PC-9 (cell line): ENCODE results near the gene LIN7B. TPM values are rescaled to one million over a fixed set of nuclear protein-coding genes. Genes with fewer than 3 reads are reported as not detected.
"Not testable (repeated sequence)": the region's sequence is repeated elsewhere in the genome, so short reads cannot be mapped to it uniquely, and the experiment has no call there.

Experiments
- BruUV-seq: library from RNA; stranded (reverse); fragments of 400-500 nt; replicated peaks from 2 replicates; lab custom pipeline; 2021; lab: Mats Ljungman, UMichigan
- CTCF ChIA-PET: fragments of 300-600 bp; sonication (Branson Sonifier 250); formaldehyde crosslinking; loops from one replicate; lab custom pipeline; 2022; ENCODE audit warnings: antibody characterized with exemption; lab: Charles Lee
- POLR2A ChIA-PET: fragments of 300-600 bp; sonication (Branson Sonifier 250); formaldehyde crosslinking; loops from one replicate; lab custom pipeline; 2022; ENCODE audit warnings: antibody characterized with exemption; ENCODE audit not compliant: unreplicated experiment; lab: Charles Lee
- DNase-seq, 2 experiments: peaks; one replicate each; pipeline versions ENCODE4 v3.0.0 to v3.0.0-alpha.2; 2015 to 2022; ENCODE audit warnings: mixed read lengths in 1 of 2
- H2AFZ ChIP-seq: fragments of 200-600 bp; sonication (generic); 2 replicates; pipeline ENCODE4 v1.8.1; 2017; ENCODE audit warnings: antibody characterized with exemption
- H3F3A ChIP-seq: fragments of 200-600 bp; sonication (generic); 2 replicates; pipeline ENCODE4 v1.8.1; 2017; ENCODE audit warnings: antibody characterized with exemption, mild to moderate bottlenecking, low read depth; ENCODE audit not compliant: insufficient read depth
- H3K27ac ChIP-seq: fragments of 200-600 bp; sonication (generic); 2 replicates; pipeline ENCODE4 v1.6.1; 2016; ENCODE audit warnings: mixed run types
- H3K27me3 ChIP-seq: fragments of 200-600 bp; sonication (generic); 2 replicates; pipeline ENCODE4 v1.6.1; 2016; ENCODE audit warnings: low read depth, mixed run types; ENCODE audit not compliant: insufficient read depth
- H3K36me3 ChIP-seq: fragments of 200-600 bp; sonication (generic); 2 replicates; pipeline ENCODE4 v1.6.1; 2016; ENCODE audit warnings: low read depth, mixed run types
- H3K4me1 ChIP-seq: fragments of 200-600 bp; sonication (generic); replicated peaks from 2 replicates; pipeline ENCODE4 v1.6.1; 2016; ENCODE audit warnings: mixed run types; ENCODE audit not compliant: insufficient read depth
- H3K4me2 ChIP-seq: fragments of 200-600 bp; sonication (generic); 2 replicates; pipeline ENCODE4 v1.6.1; 2017; ENCODE audit warnings: mixed run types
- H3K4me3 ChIP-seq: fragments of 200-600 bp; sonication (generic); 2 replicates; pipeline ENCODE4 v1.6.1; 2016; ENCODE audit warnings: mixed run types
- H3K79me2 ChIP-seq: fragments of 200-600 bp; sonication (generic); 2 replicates; pipeline ENCODE4 v1.6.1; 2017; ENCODE audit warnings: low read depth, mixed run types
- H3K9me2 ChIP-seq: fragments of 200-600 bp; sonication (generic); 2 replicates; pipeline ENCODE4 v1.8.1; 2017; ENCODE audit warnings: mild to moderate bottlenecking; ENCODE audit not compliant: insufficient read depth
- H3K9me3 ChIP-seq: fragments of 200-600 bp; sonication (generic); 2 replicates; pipeline ENCODE4 v1.8.1; 2016; ENCODE audit warnings: low read depth; ENCODE audit not compliant: insufficient read depth
- H4K20me1 ChIP-seq: fragments of 200-600 bp; sonication (generic); 2 replicates; pipeline ENCODE4 v1.8.1; 2017; ENCODE audit not compliant: insufficient read depth
- CTCF ChIP-seq: fragments of 200-600 bp; sonication (generic); conservative IDR thresholded peaks from 2 replicates; pipeline ENCODE4 v1.6.1; 2017; ENCODE audit warnings: mixed run types, antibody characterized with exemption, mild to moderate bottlenecking, moderate library complexity
- EZH2 ChIP-seq: fragments of 200-600 bp; sonication (generic); IDR thresholded peaks from 2 replicates; pipeline ENCODE4 v1.8.0; 2017; ENCODE audit warnings: antibody characterized with exemption, low read depth
- intact Hi-C: fragments of 100-400 bp; cut with micrococcal nuclease; formaldehyde crosslinking; loops from one replicate; pipeline ENCODE4 v1.10.0; 2022; ENCODE audit not compliant: unreplicated experiment
- total RNA-seq: library from RNA; stranded (reverse); gene quantifications from 2 replicates; pipeline ENCODE4 v1.2.3, GENCODE V29; 2021

Gene LIN7B
- total RNA-seq, 1 experiment from 2014 or later: 7.0 TPM

- BruUV-seq: no TSS peak
- Histone ChIP-seq H3K36me3 (no peaks in the 10 kb centered on the region), H3K4me1 (peaks cover 18% of the 10 kb centered on the region), H3K9me2 (no peaks in the 10 kb centered on the region), H2AFZ (0 out of 2 replicates have a peak overlapping the region, but pooled peaks have one; percentile 20), H3K4me2 (peak overlapping the region; percentile 59), H3K4me3 (0 out of 2 replicates have a peak overlapping the region, but pooled peaks have one; percentile 27), H3K27ac (no peak overlapping the region), H3K9me3 (no peaks in the 10 kb centered on the region), H3F3A (peaks cover 21% of the 10 kb centered on the region; the same call in 1 of the 2 replicates), H3K79me2 (no peaks in the 10 kb centered on the region), H3K27me3 (peaks cover 7% of the 10 kb centered on the region), H4K20me1 (peaks cover 3% of the 10 kb centered on the region; the same call in 1 of the 2 replicates)
- ChIA-PET POLR2A (interaction anchor here (0.6 kb wide), 1 partner anchor 40 kb away, joined by 4 read pairs; no protein-coding TSS in a partner anchor), CTCF (interaction anchor here (0.6 to 1.4 kb wide), 3 partner anchors 97 to 266 kb away, joined by 4 to 6 read pairs (median 4); partner anchors contain the start of genes GYS1 and RUVBL2)
- intact Hi-C loops: no loop called here
- peak in 1 of 2 experiments; percentile 16 for DNase-seq
- TF ChIP-seq EZH2 (no peak), CTCF (no peak)
These were observed 11.0 kb downstream of the LIN7B start for GRCh38 chr19:49125025-49125731.

DNA sequence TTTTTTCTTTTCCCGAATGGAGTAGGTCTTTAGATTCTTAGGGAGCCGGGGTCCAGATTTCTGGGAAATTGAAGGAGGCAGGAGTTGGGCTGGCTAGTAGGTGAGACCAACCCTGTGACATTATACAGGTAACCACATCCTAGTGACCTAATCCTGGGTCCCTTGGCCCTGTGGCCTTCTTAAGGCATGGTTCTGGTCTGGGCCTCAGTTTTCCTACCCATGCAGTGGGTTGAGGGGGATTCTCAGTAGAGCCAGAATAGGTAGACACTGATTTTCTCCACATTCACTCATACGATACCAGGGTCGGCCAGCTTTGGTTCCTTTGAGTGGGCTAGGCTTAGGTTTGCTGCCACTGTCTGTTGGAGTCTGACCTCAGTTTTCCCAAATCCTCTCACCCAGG is 12.4 kb downstream of the LIN7B start:
- Histone ChIP-seq H3K9me3 (no peaks in the 10 kb centered on the region), H3K4me1 (peaks cover 18% of the 10 kb centered on the region), H3K79me2 (no peaks in the 10 kb centered on the region), H4K20me1 (peaks cover 3% of the 10 kb centered on the region; the same call in 1 of the 2 replicates), H3K4me2 (no peak overlapping the region), H3F3A (peaks cover 21% of the 10 kb centered on the region; the same call in 1 of the 2 replicates), H3K36me3 (no peaks in the 10 kb centered on the region), H3K27ac (no peak overlapping the region), H3K27me3 (no peaks in the 10 kb centered on the region), H2AFZ (no peak overlapping the region), H3K4me3 (no peak overlapping the region), H3K9me2 (no peaks in the 10 kb centered on the region)
- ChIA-PET POLR2A (no interaction called here), CTCF (no interaction called here)
- no TSS peak for BruUV-seq
- intact Hi-C loops: no loop called here
- no peak for DNase-seq
- TF ChIP-seq CTCF (no peak), EZH2 (no peak)

- BruUV-seq, DNase-seq, H3K79me2 ChIP-seq, H3K9me2 ChIP-seq, H3K27me3 ChIP-seq, intact Hi-C loops, H3K4me3 ChIP-seq, H3K27ac ChIP-seq, H2AFZ ChIP-seq, H3K36me3 ChIP-seq, H3K9me3 ChIP-seq, H4K20me1 ChIP-seq: not testable (repeated sequence)
- peak overlapping the region; percentile 62 for H3K4me2 ChIP-seq
- ChIA-PET CTCF (interaction anchor here (0.5 to 1.1 kb wide), 8 partner anchors 7 to 315 kb away, joined by 3 to 16 read pairs (median 6); no protein-coding TSS in a partner anchor), POLR2A (interaction anchor here (0.5 to 0.8 kb wide), 7 partner anchors 71 to 759 kb away, joined by 3 to 22 read pairs (median 6); no protein-coding TSS in a partner anchor)
- peaks cover 21% of the 10 kb centered on the region; the same call in 1 of the 2 replicates for H3F3A ChIP-seq
- H3K4me1 ChIP-seq: peaks cover 18% of the 10 kb centered on the region
These were observed 13.1 kb downstream of the LIN7B start for GRCh38 chr19:49127225-49127624.
